A549 (cell line): ENCODE results near the gene DUSP3.

Experiments
- BHLHE40 ChIP-seq: IDR thresholded peaks from 2 replicates; pipeline ENCODE4 v1.6.1; 2012; ENCODE audit warnings: low read depth, low read length, inconsistent platforms
- EP300 ChIP-seq, 2 experiments: fragments of >200 bp; sonication (Bioruptor Twin); formaldehyde crosslinking; IDR thresholded peaks; 2 replicates in 1 of 2; 3 replicates in 1 of 2; pipeline ENCODE4 v1.6.1; 2016 to 2017
- GATA3 ChIP-seq: IDR thresholded peaks from 2 replicates; pipeline ENCODE4 v1.6.1; 2012; ENCODE audit warnings: borderline replicate concordance
- NFE2L2 ChIP-seq: fragments of 150-350 bp; conservative IDR thresholded peaks from 2 replicates; pipeline ENCODE4 v1.6.1; 2014; ENCODE audit warnings: low read length
- POLR2A ChIP-seq: IDR thresholded peaks from 2 replicates; pipeline ENCODE4 v1.6.1; 2012; ENCODE audit warnings: mild to moderate bottlenecking, low read length
- TFCP2L1 ChIP-seq: fragments of 250-450 bp; sonication (Bioruptor Pico); IDR thresholded peaks from 2 replicates; pipeline ENCODE4 v1.5.0; 2021; ENCODE audit warnings: mild to moderate bottlenecking
- TF ChIP-seq, protein P1 (sequence below): fragments of >200 bp; sonication (Bioruptor Twin); formaldehyde crosslinking; IDR thresholded peaks from 3 replicates; pipeline ENCODE4 v1.5.1; 2016
- TF ChIP-seq, protein P2 (sequence below): fragments of 200-600 bp; sonication (generic); IDR thresholded peaks from 2 replicates; pipeline ENCODE4 v1.6.1; 2016; ENCODE audit warnings: antibody characterized with exemption, mild to moderate bottlenecking, moderate library complexity
- TF ChIP-seq, protein P3 (sequence below): IDR thresholded peaks from 2 replicates; pipeline ENCODE4 v1.6.1; 2012

DNA sequence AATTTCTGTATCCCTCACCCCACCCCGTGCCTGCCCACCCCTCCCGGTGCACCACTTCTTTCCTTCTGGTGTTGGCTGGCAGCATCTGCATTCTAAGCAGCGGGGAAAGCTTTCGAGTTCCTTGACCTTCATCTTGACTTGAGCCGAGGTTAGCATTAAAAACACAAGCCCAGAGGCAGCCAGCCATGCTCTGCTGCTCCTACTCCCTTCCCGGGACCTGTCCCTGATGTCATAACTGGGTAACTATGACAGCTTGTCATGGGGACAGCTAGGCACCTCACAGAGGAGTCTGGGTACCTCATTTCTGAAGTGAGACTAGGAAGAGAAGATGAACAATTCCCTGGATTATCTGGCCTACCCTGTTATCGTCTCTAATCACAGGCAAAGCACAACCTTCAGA, 1.4 kb upstream of the DUSP3 start, which contains the start of gene CFAP97D1:
- TF ChIP-seq, protein P1, sequence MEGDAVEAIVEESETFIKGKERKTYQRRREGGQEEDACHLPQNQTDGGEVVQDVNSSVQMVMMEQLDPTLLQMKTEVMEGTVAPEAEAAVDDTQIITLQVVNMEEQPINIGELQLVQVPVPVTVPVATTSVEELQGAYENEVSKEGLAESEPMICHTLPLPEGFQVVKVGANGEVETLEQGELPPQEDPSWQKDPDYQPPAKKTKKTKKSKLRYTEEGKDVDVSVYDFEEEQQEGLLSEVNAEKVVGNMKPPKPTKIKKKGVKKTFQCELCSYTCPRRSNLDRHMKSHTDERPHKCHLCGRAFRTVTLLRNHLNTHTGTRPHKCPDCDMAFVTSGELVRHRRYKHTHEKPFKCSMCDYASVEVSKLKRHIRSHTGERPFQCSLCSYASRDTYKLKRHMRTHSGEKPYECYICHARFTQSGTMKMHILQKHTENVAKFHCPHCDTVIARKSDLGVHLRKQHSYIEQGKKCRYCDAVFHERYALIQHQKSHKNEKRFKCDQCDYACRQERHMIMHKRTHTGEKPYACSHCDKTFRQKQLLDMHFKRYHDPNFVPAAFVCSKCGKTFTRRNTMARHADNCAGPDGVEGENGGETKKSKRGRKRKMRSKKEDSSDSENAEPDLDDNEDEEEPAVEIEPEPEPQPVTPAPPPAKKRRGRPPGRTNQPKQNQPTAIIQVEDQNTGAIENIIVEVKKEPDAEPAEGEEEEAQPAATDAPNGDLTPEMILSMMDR, result no peak
- TF ChIP-seq POLR2A (no peak), GATA3 (no peak), TFCP2L1 (CRISPR knock-in tag) (no peak), BHLHE40 (no peak), EP300 (IDR thresholded peaks at IDR 0.05) (no peak), NFE2L2 (no peak)
- TF ChIP-seq, protein P2, sequence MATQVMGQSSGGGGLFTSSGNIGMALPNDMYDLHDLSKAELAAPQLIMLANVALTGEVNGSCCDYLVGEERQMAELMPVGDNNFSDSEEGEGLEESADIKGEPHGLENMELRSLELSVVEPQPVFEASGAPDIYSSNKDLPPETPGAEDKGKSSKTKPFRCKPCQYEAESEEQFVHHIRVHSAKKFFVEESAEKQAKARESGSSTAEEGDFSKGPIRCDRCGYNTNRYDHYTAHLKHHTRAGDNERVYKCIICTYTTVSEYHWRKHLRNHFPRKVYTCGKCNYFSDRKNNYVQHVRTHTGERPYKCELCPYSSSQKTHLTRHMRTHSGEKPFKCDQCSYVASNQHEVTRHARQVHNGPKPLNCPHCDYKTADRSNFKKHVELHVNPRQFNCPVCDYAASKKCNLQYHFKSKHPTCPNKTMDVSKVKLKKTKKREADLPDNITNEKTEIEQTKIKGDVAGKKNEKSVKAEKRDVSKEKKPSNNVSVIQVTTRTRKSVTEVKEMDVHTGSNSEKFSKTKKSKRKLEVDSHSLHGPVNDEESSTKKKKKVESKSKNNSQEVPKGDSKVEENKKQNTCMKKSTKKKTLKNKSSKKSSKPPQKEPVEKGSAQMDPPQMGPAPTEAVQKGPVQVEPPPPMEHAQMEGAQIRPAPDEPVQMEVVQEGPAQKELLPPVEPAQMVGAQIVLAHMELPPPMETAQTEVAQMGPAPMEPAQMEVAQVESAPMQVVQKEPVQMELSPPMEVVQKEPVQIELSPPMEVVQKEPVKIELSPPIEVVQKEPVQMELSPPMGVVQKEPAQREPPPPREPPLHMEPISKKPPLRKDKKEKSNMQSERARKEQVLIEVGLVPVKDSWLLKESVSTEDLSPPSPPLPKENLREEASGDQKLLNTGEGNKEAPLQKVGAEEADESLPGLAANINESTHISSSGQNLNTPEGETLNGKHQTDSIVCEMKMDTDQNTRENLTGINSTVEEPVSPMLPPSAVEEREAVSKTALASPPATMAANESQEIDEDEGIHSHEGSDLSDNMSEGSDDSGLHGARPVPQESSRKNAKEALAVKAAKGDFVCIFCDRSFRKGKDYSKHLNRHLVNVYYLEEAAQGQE, result no peak
- TF ChIP-seq, protein P3, sequence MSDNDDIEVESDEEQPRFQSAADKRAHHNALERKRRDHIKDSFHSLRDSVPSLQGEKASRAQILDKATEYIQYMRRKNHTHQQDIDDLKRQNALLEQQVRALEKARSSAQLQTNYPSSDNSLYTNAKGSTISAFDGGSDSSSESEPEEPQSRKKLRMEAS, result no peak
